ENCODE results near the gene FREM3.

GRCh38 chr4:143586080-143586479 lies 114.4 kb downstream of the FREM3 start:
- TF ChIP-seq CTCF (conservative IDR thresholded peaks at IDR 0.05 in 1 of 2, IDR thresholded peaks at IDR 0.05 in 1 of 2; ENCODE audit: low read depth in 1 of 2, low read length in 2 of 2) (no peak), EZH2 (IDR thresholded peaks at IDR 0.05; ENCODE audit: low read length, missing control alignments) (no peak)
